H1 (cell line): ENCODE measurements around the gene ABCF3.

Source experiments
- ATF3 ChIP-seq: IDR thresholded peaks from 2 replicates; pipeline ENCODE4 v1.6.1; 2011; ENCODE audit warnings: low read depth, mild to moderate bottlenecking, low read length; ENCODE audit not compliant: insufficient read depth
- CTCF ChIP-seq, 3 experiments: IDR thresholded peaks; 1 replicate in 2 of 3; 2 replicates in 1 of 3; pipeline versions ENCODE4 v1.5.1 to v1.6.1; 2011; ENCODE audit warnings: low read length in 3 of 3, mild to moderate bottlenecking in 3 of 3, inconsistent platforms in 2 of 3, low read depth in 1 of 3, moderate library complexity in 1 of 3; ENCODE audit not compliant: insufficient read depth in 1 of 3; ENCODE audit errors: control extremely low read depth in 1 of 3
- EGR1 ChIP-seq: IDR thresholded peaks from 2 replicates; pipeline ENCODE4 v1.6.1; 2011; ENCODE audit warnings: low read depth, low read length, borderline replicate concordance
- HDAC2 ChIP-seq, 2 experiments: fragments of 300-600 bp in 1 of 2; sonication (generic) in 1 of 2; IDR thresholded peaks; 2 replicates each; pipeline ENCODE4 v1.6.1; 2011 to 2012; ENCODE audit warnings: low read depth in 2 of 2, low read length in 2 of 2, mild to moderate bottlenecking in 2 of 2, moderate library complexity in 2 of 2, borderline replicate concordance in 1 of 2, inconsistent platforms in 1 of 2
- HDAC6 ChIP-seq: IDR thresholded peaks from one replicate; pipeline ENCODE4 v1.7.1; 2012; ENCODE audit warnings: low read depth, mild to moderate bottlenecking, inconsistent platforms, low read length, moderate library complexity
- JUN ChIP-seq: IDR thresholded peaks from 2 replicates; pipeline ENCODE4 v1.6.1; 2011; ENCODE audit warnings: low read depth, mild to moderate bottlenecking, improper control_type of control experiment, low read length
- MAFK ChIP-seq: IDR thresholded peaks from 2 replicates; pipeline ENCODE4 v1.6.1; 2012; ENCODE audit warnings: low read depth, mild to moderate bottlenecking, improper control_type of control experiment, low read length
- MAX ChIP-seq: IDR thresholded peaks from 2 replicates; pipeline ENCODE4 v1.6.1; 2012; ENCODE audit warnings: inconsistent platforms
- PHF8 ChIP-seq: fragments of 200-600 bp; sonication (generic); conservative IDR thresholded peaks from 2 replicates; pipeline ENCODE4 v1.7.1; 2012; ENCODE audit warnings: low read depth, mild to moderate bottlenecking, inconsistent platforms, low read length, moderate library complexity
- POLR2A ChIP-seq, 2 experiments: IDR thresholded peaks; 1 replicate in 1 of 2; 2 replicates in 1 of 2; pipeline ENCODE4 v1.6.1; 2011; ENCODE audit warnings: low read depth in 2 of 2, low read length in 2 of 2, mild to moderate bottlenecking in 2 of 2; ENCODE audit errors: control extremely low read depth in 1 of 2
- POLR2AphosphoS5 ChIP-seq: IDR thresholded peaks from 2 replicates; pipeline ENCODE4 v1.6.1; 2011; ENCODE audit warnings: low read depth, low read length
- RAD21 ChIP-seq, 2 experiments: IDR thresholded peaks in 1 of 2; conservative IDR thresholded peaks in 1 of 2; 2 replicates each; pipeline ENCODE4 v1.6.1; 2011; ENCODE audit warnings: low read depth in 2 of 2, low read length in 2 of 2, improper control_type of control experiment in 1 of 2, inconsistent platforms in 1 of 2, mild to moderate bottlenecking in 1 of 2, moderate library complexity in 1 of 2

GRCh38 chr3:184174646-184175492 is 11.1 kb upstream of the ABCF3 start, which contains the start of gene AP2M1:
- TF ChIP-seq RAD21 (IDR thresholded peaks at IDR 0.05 in 1 of 2, conservative IDR thresholded peaks at IDR 0.05 in 1 of 2; ENCODE audit: low read depth in 2 of 2, low read length in 2 of 2) (no peak), POLR2A (IDR thresholded peaks at IDR 0.05; ENCODE audit: control extremely low read depth in 1 of 2, low read depth in 2 of 2, low read length in 2 of 2) (peak in 1 of 2 experiments; percentile 71; a peak in 2 of 3 replicates), MAFK (no peak), CTCF (IDR thresholded peaks at IDR 0.05; ENCODE audit: control extremely low read depth in 1 of 3, insufficient read depth in 1 of 3, low read depth in 1 of 3, low read length in 3 of 3) (0 out of 4 replicates have a peak, but pooled peaks of 1 of the 3 experiments have one; percentile 5), ATF3 (no peak), PHF8 (peak; percentile 77), HDAC2 (IDR thresholded peaks at IDR 0.05; ENCODE audit: borderline replicate concordance in 1 of 2, low read depth in 2 of 2, low read length in 2 of 2) (peak in 1 of 2 experiments; percentile 71; a peak in 1 of 4 replicates), EGR1 (peak; percentile 99), MAX (no peak; the same call in 1 of the 2 replicates), HDAC6 (no peak), POLR2AphosphoS5 (peak; percentile 71; the same call in 1 of the 2 replicates), JUN (no peak)
